Caco-2 (cell line): Measurements from ENCODE around the gene CNTNAP4. TPM values are rescaled to one million over a fixed set of nuclear protein-coding genes. Genes with fewer than 3 reads are reported as not detected.

Source experiments
- BruUV-seq: library from RNA; stranded (reverse); fragments of 400-500 nt; replicated peaks from 2 replicates; lab custom pipeline; 2021; lab: Mats Ljungman, UMichigan
- CTCF ChIA-PET: fragments of 300-600 bp; sonication (Branson Sonifier 250); formaldehyde crosslinking; loops from one replicate; lab custom pipeline; 2022; ENCODE audit warnings: antibody characterized with exemption; lab: Charles Lee
- POLR2A ChIA-PET: fragments of 300-600 bp; sonication (Branson Sonifier 250); formaldehyde crosslinking; loops from one replicate; lab custom pipeline; 2022; ENCODE audit warnings: antibody characterized with exemption; lab: Charles Lee
- DNase-seq, 2 experiments: peaks; one replicate each; pipeline versions ENCODE4 v3.0.0 to v3.0.0-alpha.2; 2020 to 2022
- H3K27me3 ChIP-seq: replicated peaks from 2 replicates; pipeline ENCODE4 v1.6.0; 2011; ENCODE audit warnings: low read length; ENCODE audit not compliant: control insufficient read depth, insufficient read depth
- H3K36me3 ChIP-seq: 2 replicates; pipeline ENCODE4 v1.5.1; 2011; ENCODE audit warnings: low read length; ENCODE audit not compliant: control insufficient read depth, insufficient read depth
- H3K4me1 ChIP-seq: fragments of 250-450 bp; sonication (Bioruptor Pico); 2 replicates; pipeline ENCODE4 v1.5.1; 2020; ENCODE audit warnings: mild to moderate bottlenecking
- H3K4me3 ChIP-seq: 2 replicates; pipeline ENCODE4 v1.5.1; 2011; ENCODE audit warnings: low read depth, mild to moderate bottlenecking, control low read depth, low read length
- H3K9me3 ChIP-seq: fragments of 250-450 bp; sonication (Bioruptor Pico); 2 replicates; pipeline ENCODE4 v1.5.1; 2020; ENCODE audit warnings: mild to moderate bottlenecking, moderate library complexity
- H3K27ac Mint-ChIP-seq: one replicate; pipeline ENCODE4 v1.8.0; 2022; ENCODE audit warnings: mixed read lengths; ENCODE audit not compliant: unreplicated experiment
- H3K27me3 Mint-ChIP-seq: one replicate; pipeline ENCODE4 v1.8.0; 2022; ENCODE audit warnings: mixed read lengths; ENCODE audit not compliant: insufficient read depth, unreplicated experiment
- H3K36me3 Mint-ChIP-seq: one replicate; pipeline ENCODE4 v1.8.0; 2022; ENCODE audit warnings: mild to moderate bottlenecking, mixed read lengths; ENCODE audit not compliant: insufficient read depth, unreplicated experiment
- H3K4me1 Mint-ChIP-seq: one replicate; pipeline ENCODE4 v1.8.0; 2022; ENCODE audit warnings: low read depth, mixed read lengths; ENCODE audit not compliant: unreplicated experiment
- H3K4me3 Mint-ChIP-seq: one replicate; pipeline ENCODE4 v1.8.0; 2022; ENCODE audit warnings: mild to moderate bottlenecking, moderate library complexity, mixed read lengths; ENCODE audit not compliant: unreplicated experiment
- H3K9me3 Mint-ChIP-seq: one replicate; pipeline ENCODE4 v1.8.0; 2022; ENCODE audit warnings: mixed read lengths; ENCODE audit not compliant: unreplicated experiment
- intact Hi-C: fragments of 100-400 bp; cut with micrococcal nuclease; formaldehyde crosslinking; loops from one replicate; pipeline ENCODE4 v1.10.0; 2022; ENCODE audit not compliant: unreplicated experiment
- total RNA-seq: library from RNA; stranded (reverse); gene quantifications from 2 replicates; pipeline ENCODE4 v1.2.3, GENCODE V29; 2022
- TF ChIP-seq, protein P1 (sequence below), 2 experiments: fragments of 200-600 bp in 1 of 2; IDR thresholded peaks; 1 replicate in 1 of 2; 2 replicates in 1 of 2; pipeline versions ENCODE4 v1.5.1 to v1.8.0; 2011 to 2022; ENCODE audit warnings: antibody characterized with exemption in 1 of 2, control low read depth in 1 of 2, inconsistent platforms in 1 of 2, low read depth in 1 of 2, low read length in 1 of 2, mild to moderate bottlenecking in 1 of 2, moderate library complexity in 1 of 2; ENCODE audit not compliant: insufficient read depth in 1 of 2, severe bottlenecking in 1 of 2, unreplicated experiment in 1 of 2

CNTNAP4 gene
- total RNA-seq, 1 experiment from 2014 or later = not detected

DNA sequence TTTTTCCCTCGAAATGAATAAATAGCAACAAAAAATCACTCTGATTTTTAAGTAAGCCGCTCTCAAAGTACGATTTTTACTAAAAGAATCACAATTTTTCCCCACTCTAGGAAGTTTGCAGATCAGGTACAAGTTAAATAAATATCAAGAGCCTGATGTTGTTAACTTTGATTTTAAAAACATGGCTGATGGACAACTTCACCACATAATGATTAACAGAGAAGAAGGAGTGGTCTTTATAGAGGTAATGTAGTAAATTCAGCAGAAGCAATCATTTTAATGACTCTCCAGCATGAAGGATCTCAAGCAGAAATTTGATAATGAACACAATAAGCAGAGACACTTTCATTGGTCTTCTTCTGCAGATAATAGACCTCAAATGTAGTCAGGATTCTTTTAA, 262.4 kb downstream of the CNTNAP4 start:
- Histone ChIP-seq H3K36me3 (no peaks in the 10 kb centered on the region), H3K27me3 (no peaks in the 10 kb centered on the region), H3K4me1 (peaks cover 24% of the 10 kb centered on the region), H3K4me3 (no peak overlapping the region), H3K9me3 (no peaks in the 10 kb centered on the region)
- TF ChIP-seq, protein P1, sequence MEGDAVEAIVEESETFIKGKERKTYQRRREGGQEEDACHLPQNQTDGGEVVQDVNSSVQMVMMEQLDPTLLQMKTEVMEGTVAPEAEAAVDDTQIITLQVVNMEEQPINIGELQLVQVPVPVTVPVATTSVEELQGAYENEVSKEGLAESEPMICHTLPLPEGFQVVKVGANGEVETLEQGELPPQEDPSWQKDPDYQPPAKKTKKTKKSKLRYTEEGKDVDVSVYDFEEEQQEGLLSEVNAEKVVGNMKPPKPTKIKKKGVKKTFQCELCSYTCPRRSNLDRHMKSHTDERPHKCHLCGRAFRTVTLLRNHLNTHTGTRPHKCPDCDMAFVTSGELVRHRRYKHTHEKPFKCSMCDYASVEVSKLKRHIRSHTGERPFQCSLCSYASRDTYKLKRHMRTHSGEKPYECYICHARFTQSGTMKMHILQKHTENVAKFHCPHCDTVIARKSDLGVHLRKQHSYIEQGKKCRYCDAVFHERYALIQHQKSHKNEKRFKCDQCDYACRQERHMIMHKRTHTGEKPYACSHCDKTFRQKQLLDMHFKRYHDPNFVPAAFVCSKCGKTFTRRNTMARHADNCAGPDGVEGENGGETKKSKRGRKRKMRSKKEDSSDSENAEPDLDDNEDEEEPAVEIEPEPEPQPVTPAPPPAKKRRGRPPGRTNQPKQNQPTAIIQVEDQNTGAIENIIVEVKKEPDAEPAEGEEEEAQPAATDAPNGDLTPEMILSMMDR (IDR thresholded peaks at IDR 0.05; ENCODE audit: insufficient read depth in 1 of 2, low read depth in 1 of 2, low read length in 1 of 2, severe bottlenecking in 1 of 2, unreplicated experiment in 1 of 2) = no peak
- no peak overlapping the region for H3K4me3 Mint-ChIP-seq
- H3K4me1 Mint-ChIP-seq = no peaks in the 10 kb centered on the region
- BruUV-seq = no TSS peak
- DNase-seq = no peak
- CTCF ChIA-PET = no interaction called here
- H3K27ac Mint-ChIP-seq = no peak overlapping the region
- POLR2A ChIA-PET = no interaction called here
- H3K9me3 Mint-ChIP-seq = no peaks in the 10 kb centered on the region
- intact Hi-C loops = loop anchor here (5.0 kb wide), 1 partner anchor 113 kb away; no protein-coding TSS in a partner anchor
- H3K27me3 Mint-ChIP-seq = no peaks in the 10 kb centered on the region
- no peaks in the 10 kb centered on the region for H3K36me3 Mint-ChIP-seq

DNA sequence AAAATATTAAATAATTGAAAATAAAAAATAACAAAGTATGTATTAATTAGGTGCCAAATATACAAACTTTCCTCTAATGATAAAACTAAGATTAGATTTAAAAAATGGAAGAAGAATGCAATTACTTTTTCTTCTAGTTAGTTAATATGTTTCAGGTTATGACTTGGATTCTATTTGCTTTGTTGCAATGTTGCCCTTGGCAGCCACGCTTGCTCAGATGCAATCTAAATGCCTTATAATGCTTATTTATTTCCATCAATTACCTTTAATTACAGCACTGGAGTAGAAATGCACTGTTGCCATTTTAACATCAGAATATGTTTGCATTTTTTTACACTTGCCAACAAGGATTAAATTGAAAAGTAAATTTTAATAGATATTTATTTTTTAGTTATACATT, 263.9 kb downstream of the CNTNAP4 start:
- Histone ChIP-seq H3K9me3 (no peaks in the 10 kb centered on the region), H3K4me3 (no peak overlapping the region), H3K4me1 (peaks cover 24% of the 10 kb centered on the region), H3K27me3 (no peaks in the 10 kb centered on the region), H3K36me3 (no peaks in the 10 kb centered on the region)
- Mint-ChIP-seq H3K4me3 (no peak overlapping the region), H3K36me3 (no peaks in the 10 kb centered on the region), H3K9me3 (no peaks in the 10 kb centered on the region), H3K4me1 (no peaks in the 10 kb centered on the region), H3K27me3 (no peaks in the 10 kb centered on the region), H3K27ac (no peak overlapping the region)
- ChIA-PET POLR2A (no interaction called here), CTCF (no interaction called here)
- DNase-seq = no peak
- BruUV-seq = no TSS peak
- TF ChIP-seq, protein P1 (IDR thresholded peaks at IDR 0.05; ENCODE audit: insufficient read depth in 1 of 2, low read depth in 1 of 2, low read length in 1 of 2, severe bottlenecking in 1 of 2, unreplicated experiment in 1 of 2) = no peak
- intact Hi-C loops = loop anchor here (5.0 kb wide), 1 partner anchor 111 kb away; no protein-coding TSS in a partner anchor

DNA sequence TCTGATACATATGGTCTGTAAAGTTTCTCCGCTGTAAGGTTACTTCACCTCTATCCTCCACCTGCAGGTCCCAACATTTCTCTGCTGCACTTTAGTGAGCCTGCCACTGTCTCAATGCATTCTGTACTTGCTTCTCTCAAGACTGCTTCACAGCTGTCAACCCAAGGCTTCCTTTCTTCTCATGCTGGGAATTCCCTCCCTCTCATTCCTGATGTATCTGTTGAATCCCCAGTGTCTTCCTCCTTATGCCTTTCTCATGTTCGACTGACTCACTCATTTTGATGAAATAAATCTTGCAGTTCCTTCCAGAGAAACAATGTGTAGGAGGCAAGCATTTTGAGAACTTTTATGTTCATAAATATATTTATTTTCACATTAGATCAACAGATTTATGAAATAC, 288.3 kb downstream of the CNTNAP4 start:
- CTCF ChIA-PET = no interaction called here
- POLR2A ChIA-PET = no interaction called here
- Histone ChIP-seq H3K4me3 (no peak overlapping the region), H3K9me3 (no peaks in the 10 kb centered on the region), H3K4me1 (no peaks in the 10 kb centered on the region), H3K27me3 (no peaks in the 10 kb centered on the region), H3K36me3 (no peaks in the 10 kb centered on the region)
- H3K36me3 Mint-ChIP-seq = no peaks in the 10 kb centered on the region
- no peaks in the 10 kb centered on the region for H3K27me3 Mint-ChIP-seq
- intact Hi-C loops = no loop called here
- no peak overlapping the region for H3K27ac Mint-ChIP-seq
- no peak for DNase-seq
- H3K9me3 Mint-ChIP-seq = no peaks in the 10 kb centered on the region
- TF ChIP-seq, protein P1 (IDR thresholded peaks at IDR 0.05; ENCODE audit: insufficient read depth in 1 of 2, low read depth in 1 of 2, low read length in 1 of 2, severe bottlenecking in 1 of 2, unreplicated experiment in 1 of 2) = no peak
- no TSS peak for BruUV-seq
- no peaks in the 10 kb centered on the region for H3K4me1 Mint-ChIP-seq
- H3K4me3 Mint-ChIP-seq = no peak overlapping the region
